SK-N-SH (cell line): Measurements from ENCODE around the gene AGMAT. TPM values are rescaled to one million over a fixed set of nuclear protein-coding genes. Genes with fewer than 3 reads are reported as not detected.

Experiments
- CTCF ChIA-PET: fragments of 300-600, 350-600 bp; formaldehyde crosslinking; extraction: SDS; loops from one replicate; lab custom pipeline; 2021; lab: Yijun Ruan, JAX
- POLR2A ChIA-PET: fragments of 350-600 bp; sonication (Branson Sonifier 250); formaldehyde crosslinking; extraction: SDS; loops from one replicate; lab custom pipeline; 2020; ENCODE audit warnings: antibody characterized with exemption, inconsistent platforms; lab: Yijun Ruan, JAX
- DNase-seq: peaks from one replicate; pipeline ENCODE4 v3.0.0; 2012
- H2AFZ ChIP-seq: fragments of 200-600 bp; sonication (generic); 2 replicates; pipeline ENCODE4 v1.8.1; 2016; ENCODE audit warnings: antibody characterized with exemption, mild to moderate bottlenecking, low read depth
- H3F3A ChIP-seq: fragments of 200-600 bp; sonication (generic); replicated peaks from 2 replicates; pipeline ENCODE3; 2016; ENCODE audit warnings: antibody characterized with exemption, mild to moderate bottlenecking; ENCODE audit not compliant: insufficient read depth
- H3K27ac ChIP-seq, 2 experiments: fragments of 200-500 bp in 1 of 2; fragments of 200-600 bp in 1 of 2; sonication (Bioruptor generic) in 1 of 2; sonication (generic), shearing (Covaris generic) in 1 of 2; 2 replicates each; pipeline versions ENCODE4 v1.5.1 to v1.6.1; 2014 to 2016; ENCODE audit warnings: low read depth in 2 of 2, inconsistent platforms in 1 of 2, low read length in 1 of 2, mild to moderate bottlenecking in 1 of 2, mixed read lengths in 1 of 2
- H3K27me3 ChIP-seq: fragments of 200-600 bp; sonication (generic), shearing (Covaris generic); 2 replicates; pipeline ENCODE4 v1.6.1; 2016; ENCODE audit warnings: mixed run types; ENCODE audit not compliant: insufficient read depth
- H3K36me3 ChIP-seq, 2 experiments: fragments of 200-500 bp in 1 of 2; fragments of 200-600 bp in 1 of 2; sonication (Bioruptor generic) in 1 of 2; sonication (generic) in 1 of 2; replicated peaks in 1 of 2; 2 replicates each; pipeline versions ENCODE3 to v1.5.1; 2014 to 2016; ENCODE audit warnings: low read length in 1 of 2, mild to moderate bottlenecking in 1 of 2; ENCODE audit not compliant: insufficient read depth in 2 of 2, control insufficient read depth in 1 of 2
- H3K4me1 ChIP-seq, 2 experiments: fragments of 200-500 bp in 1 of 2; fragments of 200-600 bp in 1 of 2; sonication (Bioruptor generic) in 1 of 2; sonication (generic), shearing (Covaris generic) in 1 of 2; 2 replicates each; pipeline versions ENCODE4 v1.5.1 to v1.6.1; 2014 to 2016; ENCODE audit warnings: low read depth in 1 of 2, low read length in 1 of 2, mixed run types in 1 of 2; ENCODE audit not compliant: insufficient read depth in 2 of 2, control insufficient read depth in 1 of 2
- H3K4me2 ChIP-seq: fragments of 200-600 bp; sonication (generic), shearing (Covaris generic); 2 replicates; pipeline ENCODE4 v1.6.1; 2017; ENCODE audit warnings: mixed run types
- H3K4me3 ChIP-seq, 2 experiments: fragments of 200-500 bp in 1 of 2; fragments of 200-600 bp in 1 of 2; sonication (Bioruptor generic) in 1 of 2; sonication (generic), shearing (Covaris generic) in 1 of 2; 2 replicates each; pipeline versions ENCODE4 v1.5.1 to v1.8.1; 2014 to 2016; ENCODE audit warnings: low read depth in 2 of 2, inconsistent platforms in 1 of 2, low read length in 1 of 2, mild to moderate bottlenecking in 1 of 2, mixed read lengths in 1 of 2, moderate library complexity in 1 of 2
- H3K79me2 ChIP-seq: fragments of 200-600 bp; sonication (generic); 2 replicates; pipeline ENCODE4 v1.8.1; 2017; ENCODE audit warnings: mild to moderate bottlenecking; ENCODE audit not compliant: insufficient read depth
- H3K9ac ChIP-seq: fragments of 200-600 bp; sonication (generic); 2 replicates; pipeline ENCODE4 v1.6.1; 2017; ENCODE audit warnings: mixed run types
- H3K9me2 ChIP-seq: fragments of 200-600 bp; sonication (generic); 2 replicates; pipeline ENCODE4 v1.6.1; 2017; ENCODE audit warnings: mixed run types
- H3K9me3 ChIP-seq: fragments of 200-600 bp; sonication (generic); 2 replicates; pipeline ENCODE4 v1.6.1; 2017; ENCODE audit warnings: mixed run types, mild to moderate bottlenecking, moderate library complexity
- H4K20me1 ChIP-seq: fragments of 200-600 bp; sonication (generic); 2 replicates; pipeline ENCODE4 v1.6.1; 2017; ENCODE audit warnings: mild to moderate bottlenecking, mixed run types; ENCODE audit not compliant: insufficient read depth
- CHD2 ChIP-seq: fragments of 150-350 bp; IDR thresholded peaks from 2 replicates; pipeline ENCODE4 v1.6.1; 2018; ENCODE audit warnings: low read length; ENCODE audit not compliant: partially characterized antibody
- CTCF ChIP-seq: fragments of 200-600 bp; sonication (generic); IDR thresholded peaks from 2 replicates; pipeline ENCODE4 v1.6.1; 2017; ENCODE audit warnings: antibody characterized with exemption, mild to moderate bottlenecking, moderate library complexity
- EZH2phosphoT487 ChIP-seq: fragments of 200-600 bp; sonication (generic); IDR thresholded peaks from 2 replicates; pipeline ENCODE4 v1.6.1; 2017; ENCODE audit warnings: low read depth, mixed run types, mild to moderate bottlenecking, antibody characterized with exemption, moderate library complexity, borderline replicate concordance
- FOSL2 ChIP-seq: IDR thresholded peaks from 2 replicates; pipeline ENCODE4 v1.4.0; 2012; ENCODE audit warnings: low read depth, mild to moderate bottlenecking, moderate library complexity, borderline replicate concordance
- FOXM1 ChIP-seq: IDR thresholded peaks from 2 replicates; pipeline ENCODE4 v1.4.0; 2012; ENCODE audit warnings: low read depth, mild to moderate bottlenecking
- GABPA ChIP-seq: IDR thresholded peaks from 2 replicates; pipeline ENCODE4 v1.4.0; 2012; ENCODE audit warnings: low read depth, mild to moderate bottlenecking
- GATA2 ChIP-seq: sonication (generic); formaldehyde crosslinking; IDR thresholded peaks from 2 replicates; pipeline ENCODE4 v1.5.0; 2020; ENCODE audit warnings: mild to moderate bottlenecking, missing genetic modification reagents
- IRF3 ChIP-seq: fragments of 150-350 bp; IDR thresholded peaks from 2 replicates; pipeline ENCODE4 v1.6.1; 2016; ENCODE audit warnings: mild to moderate bottlenecking, low read depth, low read length
- MXI1 ChIP-seq: IDR thresholded peaks from 2 replicates; pipeline ENCODE4 v1.6.1; 2012; ENCODE audit warnings: mild to moderate bottlenecking, low read depth, low read length, improper control_type of control experiment
- PBX3 ChIP-seq: IDR thresholded peaks from 2 replicates; pipeline ENCODE4; 2012
- RCOR1 ChIP-seq: fragments of 150-350 bp; IDR thresholded peaks from 2 replicates; pipeline ENCODE4 v1.6.1; 2017; ENCODE audit warnings: antibody characterized with exemption, low read length
- SIN3A ChIP-seq: IDR thresholded peaks from 2 replicates; pipeline ENCODE4 v1.6.1; 2012; ENCODE audit warnings: low read depth, mild to moderate bottlenecking, low read length, moderate library complexity, borderline replicate concordance
- TCF12 ChIP-seq: IDR thresholded peaks from 2 replicates; pipeline ENCODE4 v1.4.0; 2012
- TEAD4 ChIP-seq: IDR thresholded peaks from 2 replicates; pipeline ENCODE4 v1.4.0; 2012; ENCODE audit warnings: mild to moderate bottlenecking, borderline replicate concordance; ENCODE audit not compliant: insufficient read depth
- WGBS: methylation state at CpG from one replicate; pipeline ENCODE4 v1.1.6; 2017; ENCODE audit warnings: low lambda C conversion rate; 5-methylcytosine and 5-hydroxymethylcytosine counted together
- polyA plus RNA-seq, 3 experiments: library from polyadenylated mRNA; depleted of rRNA; stranded (reverse); fragments of >200 nt; gene quantifications; 2 replicates each; pipeline ENCODE4 v1.2.3, GENCODE V29; 2012

AGMAT gene
- polyA plus RNA-seq, 1 of the 3 experiments (the other 2 are of a cell fraction) = 0.66 TPM

- no peak for DNase-seq
- H3F3A ChIP-seq = peaks cover 24% of the 10 kb centered on the region
- H3K36me3 ChIP-seq = peaks cover 15 to 18% of the 10 kb centered on the region in 2 experiments
- peaks cover 0 to 18% of the 10 kb centered on the region in 2 experiments for H3K4me1 ChIP-seq
- H3K79me2 ChIP-seq = peaks cover 93% of the 10 kb centered on the region
- no peak overlapping the region for H3K4me2 ChIP-seq
- H3K4me3 ChIP-seq = no peak overlapping the region
- TF ChIP-seq EZH2phosphoT487 (no peak), MXI1 (no peak), FOXM1 (no peak), GABPA (no peak), TCF12 (no peak)
- no peak overlapping the region for H3K27ac ChIP-seq
- H3K9me3 ChIP-seq = no peaks in the 10 kb centered on the region
- CTCF ChIA-PET = interaction anchor here (0.9 to 1.7 kb wide), 2 partner anchors 11 to 29 kb away, joined by 3 to 4 read pairs; no protein-coding TSS in a partner anchor
- POLR2A ChIA-PET = no interaction called here
- no peaks in the 10 kb centered on the region for H3K9me2 ChIP-seq
- 92% methylated on average over 7 of the region's 7 CpGs for WGBS
- H2AFZ ChIP-seq = no peak overlapping the region
- H3K27me3 ChIP-seq = no peaks in the 10 kb centered on the region
- peaks cover 57% of the 10 kb centered on the region for H4K20me1 ChIP-seq
- no peak overlapping the region for H3K9ac ChIP-seq
These were observed 38.0 kb upstream of the AGMAT start for GRCh38 chr1:15622712-15623373.

- Histone ChIP-seq H3K9me3 (no peaks in the 10 kb centered on the region), H3K4me3 (no peak overlapping the region), H3K79me2 (peaks cover 93% of the 10 kb centered on the region), H3K4me1 (peaks cover 0 to 18% of the 10 kb centered on the region in 2 experiments), H3K36me3 (peaks cover 6 to 11% of the 10 kb centered on the region in 2 experiments), H4K20me1 (peaks cover 57% of the 10 kb centered on the region), H2AFZ (no peak overlapping the region), H3K9ac (no peak overlapping the region)
- ChIA-PET POLR2A (no interaction called here), CTCF (interaction anchor here (1.7 kb wide), 1 partner anchor 12 kb away, joined by 4 read pairs; no protein-coding TSS in a partner anchor)
- TF ChIP-seq CHD2 = no peak
- TF ChIP-seq, all 33 proteins: peak for 0
- no peak for DNase-seq
- no peak overlapping the region; the same call in 1 of the 2 replicates for H3K4me2 ChIP-seq
- no peaks in the 10 kb centered on the region for H3K27me3 ChIP-seq
- H3K27ac ChIP-seq = no peak overlapping the region
- 79% methylated on average over 5 of the region's 5 CpGs for WGBS
- H3F3A ChIP-seq = peaks cover 27% of the 10 kb centered on the region
- H3K9me2 ChIP-seq = no peaks in the 10 kb centered on the region
These were observed 37.1 kb upstream of the AGMAT start for GRCh38 chr1:15621975-15622374.

- no peak for DNase-seq
- H3K9ac ChIP-seq = no peak overlapping the region
- peaks cover 51% of the 10 kb centered on the region for H4K20me1 ChIP-seq
- H3K27me3 ChIP-seq = no peaks in the 10 kb centered on the region
- ChIA-PET POLR2A (no interaction called here), CTCF (interaction anchor here (0.7 to 1.0 kb wide), 2 partner anchors 40 to 48 kb away, joined by 3 read pairs; no protein-coding TSS in a partner anchor)
- 94% methylated on average over 7 of the region's 7 CpGs for WGBS
- H3K9me2 ChIP-seq = no peaks in the 10 kb centered on the region
- peak overlapping the region in 1 of 2 experiments; percentile 92; a peak in 2 of 4 replicates for H3K27ac ChIP-seq
- H3K4me3 ChIP-seq = no peak overlapping the region
- H3K79me2 ChIP-seq = peaks cover 86% of the 10 kb centered on the region
- peak overlapping the region; percentile 45 for H3K4me2 ChIP-seq
- no peaks in the 10 kb centered on the region for H3K9me3 ChIP-seq
- no peak overlapping the region for H2AFZ ChIP-seq
- H3K4me1 ChIP-seq = peaks cover 3 to 23% of the 10 kb centered on the region in 2 experiments
- H3K36me3 ChIP-seq = peaks cover 0 to 7% of the 10 kb centered on the region in 2 experiments
- peaks cover 33% of the 10 kb centered on the region for H3F3A ChIP-seq
- TF ChIP-seq FOXM1 = no peak
- no peak for TF ChIP-seq SIN3A
- no peak for TF ChIP-seq IRF3
- no peak for TF ChIP-seq CTCF
- no peak for TF ChIP-seq TEAD4
- no peak for TF ChIP-seq FOSL2
- no peak for TF ChIP-seq PBX3
- TF ChIP-seq RCOR1 = no peak
- no peak for TF ChIP-seq GATA2 (CRISPR knock-in tag)
These were observed 36.2 kb upstream of the AGMAT start for GRCh38 chr1:15620902-15621682.
